Measurements from ENCODE around the gene LDB2. TPM values are rescaled to one million over a fixed set of nuclear protein-coding genes. Genes with fewer than 3 reads are reported as not detected.

LDB2 gene
- total RNA-seq, 2 experiments from 2014 or later: 0.14 TPM; not detected in 1

DNA sequence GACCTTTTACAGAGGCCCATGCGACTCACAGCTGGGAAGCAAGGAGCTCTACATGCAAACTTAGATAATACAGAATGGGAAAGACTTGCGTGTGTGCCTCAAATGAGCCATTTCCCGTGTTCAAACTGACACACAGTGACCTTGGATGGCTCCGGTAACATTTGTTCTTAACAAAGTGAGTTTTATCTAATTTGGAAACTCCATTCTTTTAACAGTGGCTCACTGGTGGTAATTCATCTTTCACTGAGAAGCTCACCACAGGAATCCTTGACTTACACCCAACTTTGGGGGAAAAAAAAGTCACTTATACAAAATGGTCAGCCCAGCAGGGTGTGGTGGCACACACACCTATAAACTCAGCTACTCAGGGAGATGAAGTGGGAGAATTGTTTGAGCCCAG lies 190.6 kb downstream of the LDB2 start:
- no peak for ATAC-seq
- Mint-ChIP-seq H3K36me3 (ENCODE audit: low read depth) (no peaks in the 10 kb centered on the region), H3K4me1 (no peaks in the 10 kb centered on the region), H3K27me3 (peaks cover 9% of the 10 kb centered on the region), H3K4me3 (no peak overlapping the region), H3K27ac (no peak overlapping the region), H3K9me3 (ENCODE audit: low read depth) (no peaks in the 10 kb centered on the region)
- CTCF ChIA-PET: no interaction called here
- DNase-seq: no peak
- intact Hi-C loops (cut with DNase I, micrococcal nuclease): no loop called here
- POLR2A ChIA-PET: interaction anchor here (0.5 kb wide), 1 partner anchor 72 kb away, joined by 6 read pairs; no protein-coding TSS in a partner anchor

DNA sequence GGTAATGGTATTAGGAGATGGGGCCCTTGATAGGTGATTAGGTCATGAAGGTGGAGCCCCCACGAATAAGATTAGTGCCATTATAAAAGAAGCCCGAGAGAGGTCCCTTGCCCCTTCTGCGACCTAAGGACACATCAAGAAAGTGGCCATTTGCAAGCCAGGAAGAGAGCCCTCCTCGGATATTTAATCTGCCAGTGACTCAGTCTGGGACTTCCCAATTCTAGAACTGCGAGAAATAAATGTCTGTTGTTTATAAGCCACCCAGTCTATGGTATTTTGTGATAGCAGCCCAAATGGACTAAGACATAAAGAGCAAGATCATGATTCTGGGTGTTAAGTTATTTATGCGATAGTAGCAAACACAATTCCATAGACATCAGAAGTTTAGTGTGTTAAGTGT lies 192.2 kb downstream of the LDB2 start:
- CTCF ChIA-PET: no interaction called here
- POLR2A ChIA-PET: no interaction called here
- Mint-ChIP-seq H3K4me1 (no peaks in the 10 kb centered on the region), H3K9me3 (ENCODE audit: low read depth) (no peaks in the 10 kb centered on the region), H3K4me3 (no peak overlapping the region), H3K27me3 (peaks cover 9% of the 10 kb centered on the region), H3K36me3 (ENCODE audit: low read depth) (no peaks in the 10 kb centered on the region), H3K27ac (no peak overlapping the region)
- ATAC-seq: no peak
- DNase-seq: no peak
- intact Hi-C loops (cut with DNase I, micrococcal nuclease): no loop called here

DNA sequence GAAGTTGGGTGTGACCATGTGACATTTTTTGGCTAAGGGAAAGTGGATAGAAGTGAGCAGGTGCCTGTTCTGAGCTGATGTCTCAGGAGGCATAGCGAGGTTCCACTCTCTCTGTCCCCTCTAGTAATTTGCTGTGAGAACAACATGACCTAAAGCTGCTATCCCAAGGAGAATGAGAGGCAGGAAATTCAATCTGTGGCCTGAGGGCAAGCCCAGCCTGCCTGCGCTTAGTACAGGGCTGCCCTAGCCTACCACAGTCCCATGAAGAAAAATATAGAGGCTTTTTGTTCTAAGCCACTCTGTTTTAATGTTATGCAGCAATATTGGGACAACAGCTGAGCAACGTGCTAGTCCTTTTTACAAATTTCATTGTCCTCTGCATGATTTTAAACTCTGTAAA lies 193.1 kb downstream of the LDB2 start:
- no peak for ATAC-seq
- H3K4me1 Mint-ChIP-seq: no peaks in the 10 kb centered on the region
- ChIA-PET POLR2A (interaction anchor here (0.6 kb wide), 1 partner anchor 1806 kb away, joined by 5 read pairs; no protein-coding TSS in a partner anchor), CTCF (no interaction called here)
- H3K27ac Mint-ChIP-seq: no peak overlapping the region
- no peak for DNase-seq
- H3K9me3 Mint-ChIP-seq (ENCODE audit: low read depth): no peaks in the 10 kb centered on the region
- peaks cover 7% of the 10 kb centered on the region for H3K27me3 Mint-ChIP-seq
- no peak overlapping the region for H3K4me3 Mint-ChIP-seq
- no peaks in the 10 kb centered on the region for H3K36me3 Mint-ChIP-seq (ENCODE audit: low read depth)
- intact Hi-C loops (cut with DNase I, micrococcal nuclease): no loop called here

DNA sequence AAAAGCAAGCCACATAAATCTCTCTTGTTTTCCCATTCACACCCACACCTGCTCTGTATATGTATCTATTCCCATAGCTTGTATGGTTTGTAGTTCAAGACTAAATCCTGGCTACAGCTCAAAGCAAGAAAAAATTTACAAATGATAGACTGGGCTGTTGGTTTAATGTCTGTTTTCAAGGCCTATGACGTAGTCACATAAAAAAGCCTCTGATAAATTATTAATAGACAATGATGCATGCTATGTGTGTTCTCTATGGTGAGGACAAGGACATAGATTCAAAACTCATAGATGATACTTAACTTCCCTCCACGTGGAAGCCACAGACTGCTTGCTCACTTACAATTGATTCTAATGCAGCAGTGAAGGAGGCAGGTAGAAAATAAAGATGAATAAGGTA lies 194.0 kb downstream of the LDB2 start:
- ChIA-PET CTCF (no interaction called here), POLR2A (no interaction called here)
- Mint-ChIP-seq H3K27ac (no peak overlapping the region), H3K4me3 (no peak overlapping the region), H3K9me3 (ENCODE audit: low read depth) (no peaks in the 10 kb centered on the region), H3K36me3 (ENCODE audit: low read depth) (no peaks in the 10 kb centered on the region), H3K4me1 (no peaks in the 10 kb centered on the region), H3K27me3 (peaks cover 7% of the 10 kb centered on the region)
- intact Hi-C loops (cut with DNase I, micrococcal nuclease): no loop called here
- no peak for ATAC-seq
- no peak for DNase-seq

DNA sequence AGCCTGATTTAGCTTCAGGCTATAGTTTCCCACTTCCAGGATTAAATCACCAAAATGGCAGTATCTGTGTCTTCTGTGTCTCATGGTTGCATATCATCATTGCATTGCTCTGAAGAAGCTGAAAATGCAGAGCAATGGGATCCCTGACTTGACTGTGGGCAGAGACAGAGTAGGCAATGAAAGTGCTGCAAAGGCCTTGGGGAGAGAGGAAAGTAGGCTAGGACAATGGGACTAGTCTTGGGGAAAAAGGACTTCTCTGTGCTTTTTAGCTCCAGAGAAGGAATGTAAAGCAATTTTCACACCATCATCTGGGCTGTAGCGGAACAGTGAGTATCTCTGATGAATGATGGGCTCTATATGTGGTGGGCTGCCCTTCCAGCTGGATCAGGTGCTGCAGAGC lies 202.5 kb downstream of the LDB2 start:
- H3K36me3 Mint-ChIP-seq (ENCODE audit: low read depth): no peaks in the 10 kb centered on the region
- H3K9me3 Mint-ChIP-seq (ENCODE audit: low read depth): no peaks in the 10 kb centered on the region
- no peak overlapping the region for H3K27ac Mint-ChIP-seq
- H3K4me1 Mint-ChIP-seq: no peaks in the 10 kb centered on the region
- DNase-seq: no peak
- peaks cover 2% of the 10 kb centered on the region for H3K27me3 Mint-ChIP-seq
- CTCF ChIA-PET: no interaction called here
- no peak overlapping the region for H3K4me3 Mint-ChIP-seq
- intact Hi-C loops (cut with DNase I, micrococcal nuclease): no loop called here
- no peak for ATAC-seq
- POLR2A ChIA-PET: no interaction called here

DNA sequence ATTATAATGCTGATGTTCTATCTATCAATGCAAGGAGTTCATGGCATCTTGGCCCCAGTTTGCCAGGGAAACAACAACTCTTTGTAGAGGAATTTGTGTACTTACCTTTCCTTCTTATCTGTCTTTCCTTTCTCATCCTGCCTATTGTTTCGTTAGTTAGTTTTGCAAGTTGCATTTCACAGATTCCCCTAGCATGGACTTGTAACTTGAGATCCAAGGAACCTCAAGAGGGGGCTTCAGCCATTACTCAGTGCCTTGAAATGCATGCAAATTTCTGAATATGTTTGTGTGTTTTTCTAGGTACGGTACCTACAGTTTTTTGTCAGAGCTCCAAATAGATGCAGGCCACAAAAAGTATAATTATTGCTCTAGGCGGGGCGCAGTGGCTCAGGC lies 203.6 kb downstream of the LDB2 start:
- Mint-ChIP-seq H3K4me1 (no peaks in the 10 kb centered on the region), H3K9me3 (ENCODE audit: low read depth) (no peaks in the 10 kb centered on the region), H3K27me3 (peaks cover 2% of the 10 kb centered on the region), H3K4me3 (no peak overlapping the region), H3K27ac (no peak overlapping the region), H3K36me3 (ENCODE audit: low read depth) (no peaks in the 10 kb centered on the region)
- ATAC-seq (no peak), DNase-seq (no peak)
- intact Hi-C loops (cut with DNase I, micrococcal nuclease): no loop called here
- POLR2A ChIA-PET: no interaction called here
- CTCF ChIA-PET: no interaction called here

DNA sequence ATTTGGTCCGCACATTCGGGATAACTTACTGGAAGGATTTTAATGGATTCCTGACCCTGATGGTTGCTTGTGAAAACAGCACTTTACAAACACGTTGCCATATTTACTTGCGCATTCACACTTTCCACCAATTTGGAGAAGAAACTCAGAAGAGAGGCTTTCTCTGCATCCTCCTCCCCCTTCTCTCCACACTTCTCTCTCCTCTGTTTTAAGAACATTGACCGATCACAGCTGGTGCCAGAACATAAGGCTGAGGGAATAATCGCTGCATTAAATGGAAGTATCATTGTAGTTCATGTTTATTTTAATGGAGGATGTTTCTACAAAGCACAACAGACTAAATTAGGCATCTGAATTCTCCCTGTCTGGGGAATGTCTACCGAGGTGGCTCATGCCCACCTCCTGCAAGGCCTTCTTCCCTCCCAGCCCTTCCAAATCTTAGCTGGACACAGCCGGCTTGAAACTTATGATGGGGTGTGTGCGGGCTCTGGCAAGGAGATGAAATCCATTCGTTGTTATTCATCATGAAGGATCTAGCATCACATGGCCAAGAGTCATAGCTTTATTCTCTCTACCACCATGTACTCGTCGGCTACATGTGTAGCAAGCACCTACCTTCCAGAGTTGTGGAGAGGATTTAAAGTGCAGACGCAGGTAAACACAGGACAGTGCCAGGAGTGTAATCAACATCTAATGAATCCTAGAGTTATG lies 204.1 kb downstream of the LDB2 start:
- H3K36me3 Mint-ChIP-seq (ENCODE audit: low read depth): no peaks in the 10 kb centered on the region
- DNase-seq (no peak), ATAC-seq (no peak)
- H3K4me1 Mint-ChIP-seq: no peaks in the 10 kb centered on the region
- POLR2A ChIA-PET: no interaction called here
- CTCF ChIA-PET: no interaction called here
- intact Hi-C loops (cut with DNase I, micrococcal nuclease): no loop called here
- H3K27ac Mint-ChIP-seq: no peak overlapping the region
- H3K9me3 Mint-ChIP-seq (ENCODE audit: low read depth): no peaks in the 10 kb centered on the region
- peaks cover 2% of the 10 kb centered on the region for H3K27me3 Mint-ChIP-seq
- H3K4me3 Mint-ChIP-seq: no peak overlapping the region

DNA sequence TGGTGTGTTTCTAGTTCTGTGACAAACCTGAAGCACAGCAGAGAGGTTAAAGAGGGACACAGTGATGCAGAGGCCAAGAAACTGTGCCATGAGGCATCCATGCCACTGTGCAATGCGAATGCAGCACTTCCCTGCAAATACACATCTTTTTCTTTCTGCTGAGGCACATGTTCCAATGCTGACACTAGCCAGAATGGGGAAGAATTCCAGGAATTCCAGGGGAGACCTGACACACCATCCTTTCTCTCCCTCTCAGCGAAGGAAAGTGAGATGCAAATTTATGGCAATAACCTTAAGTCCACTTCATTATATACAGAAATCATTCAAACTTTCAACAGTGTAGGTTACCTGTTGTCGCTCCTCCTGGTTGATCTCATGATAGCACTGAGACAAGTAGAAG lies 204.8 kb downstream of the LDB2 start:
- Mint-ChIP-seq H3K27ac (no peak overlapping the region), H3K9me3 (ENCODE audit: low read depth) (no peaks in the 10 kb centered on the region), H3K4me3 (no peak overlapping the region), H3K36me3 (ENCODE audit: low read depth) (no peaks in the 10 kb centered on the region), H3K27me3 (peaks cover 2% of the 10 kb centered on the region), H3K4me1 (no peaks in the 10 kb centered on the region)
- ChIA-PET CTCF (no interaction called here), POLR2A (no interaction called here)
- ATAC-seq (no peak), DNase-seq (no peak)
- intact Hi-C loops (cut with DNase I, micrococcal nuclease): no loop called here

DNA sequence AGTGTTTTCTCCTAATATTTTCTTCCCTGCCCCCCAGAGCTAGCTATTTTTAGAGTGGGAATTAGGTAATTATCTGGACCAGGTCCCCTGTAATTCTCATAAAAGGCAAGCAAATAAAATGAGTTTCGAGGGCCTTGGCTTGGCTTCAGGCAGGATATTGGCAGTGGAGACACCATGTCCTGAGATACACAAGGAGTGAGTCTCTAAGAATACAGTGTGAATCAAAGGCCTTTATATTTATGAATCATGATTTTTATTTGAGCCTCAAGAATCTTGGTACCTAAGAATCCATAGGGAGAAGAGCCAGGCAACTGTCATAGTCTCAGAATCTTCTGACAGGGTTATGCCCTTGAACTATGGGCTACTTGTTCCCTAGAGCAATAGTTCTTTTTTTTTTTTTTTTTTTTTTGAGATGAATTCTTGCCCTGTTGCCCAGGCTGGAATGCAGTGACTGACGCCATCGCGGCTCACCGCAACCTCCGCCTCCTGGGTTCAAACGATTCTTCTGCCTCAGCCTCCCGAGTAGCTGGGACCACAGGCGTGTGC lies 205.4 kb downstream of the LDB2 start:
- ChIA-PET CTCF (no interaction called here), POLR2A (no interaction called here)
- Mint-ChIP-seq H3K36me3 (ENCODE audit: low read depth) (no peaks in the 10 kb centered on the region), H3K9me3 (ENCODE audit: low read depth) (no peaks in the 10 kb centered on the region), H3K4me1 (no peaks in the 10 kb centered on the region), H3K27me3 (peaks cover 2% of the 10 kb centered on the region), H3K27ac (no peak overlapping the region), H3K4me3 (no peak overlapping the region)
- DNase-seq (no peak), ATAC-seq (no peak)
- intact Hi-C loops (cut with DNase I, micrococcal nuclease): no loop called here

DNA sequence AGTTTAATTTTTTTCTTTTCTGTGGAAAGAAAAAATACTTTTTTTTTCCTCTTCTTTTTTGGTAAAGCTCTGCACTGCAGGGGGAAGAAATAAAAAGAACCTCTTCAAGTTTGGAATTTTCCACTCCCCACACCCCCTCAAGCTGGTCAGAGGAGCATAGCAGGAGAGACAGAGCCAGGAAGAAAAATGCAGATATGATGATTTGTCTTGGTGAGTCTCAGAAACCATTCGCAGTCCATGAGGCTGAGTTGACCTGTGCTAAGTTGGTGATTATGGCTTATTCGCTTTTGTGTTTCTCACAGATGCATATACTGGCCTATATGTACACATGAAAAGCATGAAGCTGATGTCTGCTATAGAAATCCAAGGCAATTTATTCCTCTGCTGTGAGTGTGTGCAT lies 205.9 kb downstream of the LDB2 start:
- no peaks in the 10 kb centered on the region for H3K4me1 Mint-ChIP-seq
- peaks cover 2% of the 10 kb centered on the region for H3K27me3 Mint-ChIP-seq
- intact Hi-C loops (cut with DNase I, micrococcal nuclease): no loop called here
- no peak overlapping the region for H3K27ac Mint-ChIP-seq
- no peaks in the 10 kb centered on the region for H3K36me3 Mint-ChIP-seq (ENCODE audit: low read depth)
- ATAC-seq: no peak
- DNase-seq: no peak
- POLR2A ChIA-PET: no interaction called here
- H3K4me3 Mint-ChIP-seq: no peak overlapping the region
- no peaks in the 10 kb centered on the region for H3K9me3 Mint-ChIP-seq (ENCODE audit: low read depth)
- CTCF ChIA-PET: no interaction called here

DNA sequence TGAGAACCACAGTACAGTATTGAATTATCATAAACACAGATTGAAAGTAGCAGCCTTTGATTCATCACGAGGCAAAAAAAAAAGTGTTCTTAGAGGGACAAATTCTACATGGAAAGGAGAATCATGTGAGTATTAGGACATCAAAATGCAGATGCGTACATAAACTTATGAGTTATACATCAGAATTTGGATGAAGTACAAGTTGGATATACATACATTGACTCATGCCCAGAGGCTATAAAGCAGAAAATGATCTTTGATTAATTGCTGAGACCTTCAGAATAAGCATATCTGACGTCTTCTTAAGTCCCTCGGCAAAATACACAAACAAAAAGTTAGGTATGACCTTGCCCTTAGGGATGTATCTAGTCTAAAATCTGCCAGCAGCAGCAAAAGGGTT lies 206.4 kb downstream of the LDB2 start:
- H3K4me3 Mint-ChIP-seq: no peak overlapping the region
- intact Hi-C loops (cut with DNase I, micrococcal nuclease): no loop called here
- CTCF ChIA-PET: no interaction called here

DNA sequence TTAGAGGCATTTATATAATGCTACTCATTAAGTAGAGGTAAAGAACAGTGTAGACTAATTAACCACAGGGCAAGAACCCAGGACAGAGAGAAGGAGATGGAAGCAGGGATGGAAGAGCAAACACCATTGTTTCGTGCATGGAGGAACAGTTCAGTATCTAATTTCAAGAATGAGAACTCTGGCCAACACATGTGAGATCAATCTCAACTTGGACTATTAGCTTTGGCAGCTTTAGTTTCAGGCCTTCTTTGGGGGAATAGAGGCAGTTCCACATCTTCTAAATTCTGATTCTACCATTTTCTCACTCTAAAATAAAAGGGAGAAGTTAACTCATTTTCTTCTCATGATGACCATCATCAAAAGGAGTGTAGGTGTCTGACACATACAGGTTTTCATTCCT lies 207.0 kb downstream of the LDB2 start:
- H3K4me3 Mint-ChIP-seq: no peak overlapping the region
- ATAC-seq: no peak
- no peaks in the 10 kb centered on the region for H3K36me3 Mint-ChIP-seq (ENCODE audit: low read depth)
- no peak overlapping the region for H3K27ac Mint-ChIP-seq
- POLR2A ChIA-PET: no interaction called here
- DNase-seq: no peak
- no peaks in the 10 kb centered on the region for H3K9me3 Mint-ChIP-seq (ENCODE audit: low read depth)
- peaks cover 2% of the 10 kb centered on the region for H3K27me3 Mint-ChIP-seq
- intact Hi-C loops (cut with DNase I, micrococcal nuclease): no loop called here
- CTCF ChIA-PET: interaction anchor here (1.6 kb wide), 1 partner anchor 28 kb away, joined by 3 read pairs; no protein-coding TSS in a partner anchor
- H3K4me1 Mint-ChIP-seq: no peaks in the 10 kb centered on the region

More for the DNA sequence above, 206.4 kb downstream of the LDB2 start:
- no peaks in the 10 kb centered on the region for H3K36me3 Mint-ChIP-seq (ENCODE audit: low read depth)
- H3K27ac Mint-ChIP-seq: no peak overlapping the region
- POLR2A ChIA-PET: no interaction called here
- DNase-seq (no peak), ATAC-seq (no peak)
- peaks cover 2% of the 10 kb centered on the region for H3K27me3 Mint-ChIP-seq
- no peaks in the 10 kb centered on the region for H3K9me3 Mint-ChIP-seq (ENCODE audit: low read depth)
- H3K4me1 Mint-ChIP-seq: no peaks in the 10 kb centered on the region

All from activated CD4-positive, alpha-beta T cell treated with anti-CD3 and anti-CD28 coated beads for 36 hours (primary cell).